ENCODE measurements around the gene MAN1C1.

The MAN1C1 gene

GRCh38 chr1:25767437-25767770 is 150.8 kb downstream of the MAN1C1 start:
- peaks cover 40% of the 10 kb centered on the region for H3K4me1 Mint-ChIP-seq
- H3K36me3 Mint-ChIP-seq: peaks cover 45% of the 10 kb centered on the region
- peaks cover 19% of the 10 kb centered on the region for H3K27me3 Mint-ChIP-seq
- no peak for DNase-seq
- no peak overlapping the region for H3K4me3 Mint-ChIP-seq
- CTCF ChIA-PET: no interaction called here
- no peak overlapping the region for H3K27ac Mint-ChIP-seq
- H3K9me3 Mint-ChIP-seq: no peaks in the 10 kb centered on the region

- H3K27me3 Mint-ChIP-seq: peaks cover 24% of the 10 kb centered on the region
- H3K27ac Mint-ChIP-seq: no peak overlapping the region
- H3K4me3 Mint-ChIP-seq: no peak overlapping the region
- no peak for DNase-seq
- H3K36me3 Mint-ChIP-seq: peaks cover 56% of the 10 kb centered on the region
- no peaks in the 10 kb centered on the region for H3K9me3 Mint-ChIP-seq
- CTCF ChIA-PET: no interaction called here
- peaks cover 55% of the 10 kb centered on the region for H3K4me1 Mint-ChIP-seq
Observed at GRCh38 chr1:25768999-25769398, 152.4 kb downstream of the MAN1C1 start.

- CTCF ChIA-PET: no interaction called here
- Mint-ChIP-seq H3K9me3 (no peaks in the 10 kb centered on the region), H3K27me3 (peaks cover 24% of the 10 kb centered on the region), H3K36me3 (peaks cover 52% of the 10 kb centered on the region), H3K4me3 (no peak overlapping the region), H3K27ac (no peak overlapping the region), H3K4me1 (peaks cover 61% of the 10 kb centered on the region)
- DNase-seq: no peak
Observed at GRCh38 chr1:25769625-25770383, 153.2 kb downstream of the MAN1C1 start.

- peaks cover 29% of the 10 kb centered on the region for H3K27me3 Mint-ChIP-seq
- H3K9me3 Mint-ChIP-seq: no peaks in the 10 kb centered on the region
- peaks cover 63% of the 10 kb centered on the region for H3K4me1 Mint-ChIP-seq
- H3K4me3 Mint-ChIP-seq: no peak overlapping the region
- H3K36me3 Mint-ChIP-seq: peaks cover 50% of the 10 kb centered on the region
- no peak overlapping the region for H3K27ac Mint-ChIP-seq
- no peak for DNase-seq
- CTCF ChIA-PET: no interaction called here
Observed at GRCh38 chr1:25770541-25771220, 154.1 kb downstream of the MAN1C1 start.

GRCh38 chr1:25771221-25772114 is 154.9 kb downstream of the MAN1C1 start:
- Mint-ChIP-seq H3K36me3 (peaks cover 50% of the 10 kb centered on the region), H3K27ac (no peak overlapping the region), H3K4me1 (peaks cover 63% of the 10 kb centered on the region), H3K4me3 (no peak overlapping the region), H3K27me3 (peaks cover 29% of the 10 kb centered on the region), H3K9me3 (no peaks in the 10 kb centered on the region)
- no peak for DNase-seq
- CTCF ChIA-PET: interaction anchor here (0.8 kb wide), 1 partner anchor 21 kb away, joined by 3 read pairs; no protein-coding TSS in a partner anchor

- H3K4me1 Mint-ChIP-seq: peaks cover 68% of the 10 kb centered on the region
- peaks cover 50% of the 10 kb centered on the region for H3K36me3 Mint-ChIP-seq
- no peaks in the 10 kb centered on the region for H3K9me3 Mint-ChIP-seq
- no peak overlapping the region for H3K27ac Mint-ChIP-seq
- no peak for DNase-seq
- CTCF ChIA-PET: interaction anchor here (0.8 kb wide), 1 partner anchor 21 kb away, joined by 3 read pairs; no protein-coding TSS in a partner anchor
- peaks cover 29% of the 10 kb centered on the region for H3K27me3 Mint-ChIP-seq
- H3K4me3 Mint-ChIP-seq: no peak overlapping the region
Observed at GRCh38 chr1:25772164-25772563, 155.6 kb downstream of the MAN1C1 start.

- CTCF ChIA-PET: no interaction called here
- Mint-ChIP-seq H3K27me3 (peaks cover 29% of the 10 kb centered on the region), H3K4me3 (no peak overlapping the region), H3K9me3 (no peaks in the 10 kb centered on the region), H3K27ac (no peak overlapping the region), H3K36me3 (peaks cover 51% of the 10 kb centered on the region), H3K4me1 (peaks cover 73% of the 10 kb centered on the region)
- no peak for DNase-seq
Observed at GRCh38 chr1:25772692-25773245, 156.2 kb downstream of the MAN1C1 start.

GRCh38 chr1:25773441-25774125 is 157.0 kb downstream of the MAN1C1 start:
- Mint-ChIP-seq H3K27ac (peak overlapping the region; percentile 7), H3K4me3 (peak overlapping the region; percentile 36), H3K9me3 (no peaks in the 10 kb centered on the region), H3K27me3 (peaks cover 29% of the 10 kb centered on the region), H3K36me3 (peaks cover 59% of the 10 kb centered on the region), H3K4me1 (peaks cover 81% of the 10 kb centered on the region)
- CTCF ChIA-PET: interaction anchor here (1.4 to 2.8 kb wide), 3 partner anchors 22 to 165 kb away, joined by 3 to 10 read pairs (median 3); no protein-coding TSS in a partner anchor
- no peak for DNase-seq

GRCh38 chr1:25774206-25774803 is 157.7 kb downstream of the MAN1C1 start:
- peaks cover 29% of the 10 kb centered on the region for H3K27me3 Mint-ChIP-seq
- CTCF ChIA-PET: interaction anchor here (1.0 to 2.8 kb wide), 6 partner anchors 9 to 166 kb away, joined by 3 to 10 read pairs (median 4); no protein-coding TSS in a partner anchor
- H3K27ac Mint-ChIP-seq: peak overlapping the region; percentile 93
- peak overlapping the region; percentile 36 for H3K4me3 Mint-ChIP-seq
- H3K9me3 Mint-ChIP-seq: no peaks in the 10 kb centered on the region
- DNase-seq: no peak
- H3K36me3 Mint-ChIP-seq: peaks cover 58% of the 10 kb centered on the region
- peaks cover 83% of the 10 kb centered on the region for H3K4me1 Mint-ChIP-seq

GRCh38 chr1:25774921-25775771 is 158.6 kb downstream of the MAN1C1 start:
- Mint-ChIP-seq H3K36me3 (peaks cover 58% of the 10 kb centered on the region), H3K4me3 (peak overlapping the region; percentile 53), H3K4me1 (peaks cover 80% of the 10 kb centered on the region), H3K27ac (peak overlapping the region; percentile 93), H3K27me3 (peaks cover 26% of the 10 kb centered on the region), H3K9me3 (no peaks in the 10 kb centered on the region)
- CTCF ChIA-PET: interaction anchor here (1.0 to 2.8 kb wide), 6 partner anchors 10 to 166 kb away, joined by 3 to 10 read pairs (median 4); no protein-coding TSS in a partner anchor
- peak; percentile 92 for DNase-seq

GRCh38 chr1:25779388-25779787 is 162.8 kb downstream of the MAN1C1 start:
- CTCF ChIA-PET: interaction anchor here (0.9 to 2.1 kb wide), 2 partner anchors 16 to 169 kb away, joined by 3 to 6 read pairs; no protein-coding TSS in a partner anchor

GRCh38 chr1:25779894-25780293 is 163.3 kb downstream of the MAN1C1 start:
- Mint-ChIP-seq H3K9me3 (no peaks in the 10 kb centered on the region), H3K27me3 (peaks cover 4% of the 10 kb centered on the region), H3K4me3 (no peak overlapping the region), H3K27ac (no peak overlapping the region), H3K4me1 (peaks cover 35% of the 10 kb centered on the region), H3K36me3 (peaks cover 37% of the 10 kb centered on the region)
- CTCF ChIA-PET: interaction anchor here (2.1 kb wide), 1 partner anchor 16 kb away, joined by 6 read pairs; no protein-coding TSS in a partner anchor
- DNase-seq: no peak

More at GRCh38 chr1:25779388-25779787, 162.8 kb downstream of the MAN1C1 start:
- H3K4me1 Mint-ChIP-seq: peaks cover 40% of the 10 kb centered on the region
- peaks cover 32% of the 10 kb centered on the region for H3K36me3 Mint-ChIP-seq
- no peak for DNase-seq
- H3K4me3 Mint-ChIP-seq: no peak overlapping the region
- H3K9me3 Mint-ChIP-seq: no peaks in the 10 kb centered on the region
- no peak overlapping the region for H3K27ac Mint-ChIP-seq
- H3K27me3 Mint-ChIP-seq: peaks cover 5% of the 10 kb centered on the region

Data from activated naive CD4-positive, alpha-beta T cell treated with anti-CD3 and anti-CD28 coated beads, Interleukin-2, amount 10 ng/mL, durations not matched to agents 7 days and 5 days (primary cell).